Right cardiac atrium (tissue), 5 donors: ENCODE measurements around the gene AFF2. TPM values are rescaled to one million over a fixed set of nuclear protein-coding genes. Genes with fewer than 3 reads are reported as not detected.

ENCODE experiments used
- ATAC-seq, 2 donors: fragments of 200-7000 bp; cut with Tn5 transposase; one replicate each; pipeline versions ENCODE4 v1.8.0 to v1.9.1; 2020; ENCODE audit warnings: moderate library complexity in 2 of 2, mild to moderate bottlenecking in 1 of 2
- DNase-seq, 3 donors: peaks; one replicate each; pipeline ENCODE4 v3.0.0-alpha.2; 2020
- H3K27ac ChIP-seq: one replicate; pipeline ENCODE4 v1.5.1; 2013; ENCODE audit warnings: mild to moderate bottlenecking, low read length, control low read depth, moderate library complexity
- H3K27me3 ChIP-seq: one replicate; pipeline ENCODE4 v1.6.1; 2013; ENCODE audit not compliant: control insufficient read depth, insufficient read depth
- H3K4me1 ChIP-seq: one replicate; pipeline ENCODE4 v1.6.1; 2013; ENCODE audit warnings: low read length; ENCODE audit not compliant: control insufficient read depth, insufficient read depth
- H3K4me3 ChIP-seq: one replicate; pipeline ENCODE4 v1.5.1; 2013; ENCODE audit warnings: low read length, control low read depth
- H3K9me3 ChIP-seq: one replicate; pipeline ENCODE4 v1.6.1; 2013; ENCODE audit warnings: low read length; ENCODE audit not compliant: control insufficient read depth
- WGBS: extraction: QIAGEN DNeasy Blood & Tissue Kit; methylation state at CpG from one replicate; pipeline ENCODE4 v1.1.7; 2013; 5-methylcytosine and 5-hydroxymethylcytosine counted together
- intact Hi-C, 4 donors: fragments of 100-400 bp; cut with DNase I; formaldehyde crosslinking; loops; one replicate each; pipeline versions ENCODE4 v1.11.0 to v1.14.0; 2022 to 2023
- polyA plus RNA-seq: library from polyadenylated mRNA; stranded (reverse); fragments of 200-250 nt; gene quantifications from one replicate; pipeline ENCODE4 v1.2.3, GENCODE V29; 2013
- total RNA-seq, 4 donors: library from RNA; stranded (reverse); fragmentation: NEBNext Ultra II Directional; extraction: Animal tissue kit (Norgen Biotek cat#: 25700); gene quantifications; one replicate each; pipeline ENCODE4 v1.2.1, GENCODE V29; 2021
- donor health status: healthy with polysubstance abuse.
- donor health status: DM: no; HTN: yes; CAD: no.
- donor health status: DM: no; HTN: no; CAD: no.
- donor health status: DM: no; HTN: yes; CAD: no; lungs with severe emphysema.
- donor health status: DM: yes; HTN: yes; CAD: no.

The AFF2 gene
- total and polyA plus RNA-seq, 5 donors = 1.00 to 3.1 (median 2.3) TPM

DNA sequence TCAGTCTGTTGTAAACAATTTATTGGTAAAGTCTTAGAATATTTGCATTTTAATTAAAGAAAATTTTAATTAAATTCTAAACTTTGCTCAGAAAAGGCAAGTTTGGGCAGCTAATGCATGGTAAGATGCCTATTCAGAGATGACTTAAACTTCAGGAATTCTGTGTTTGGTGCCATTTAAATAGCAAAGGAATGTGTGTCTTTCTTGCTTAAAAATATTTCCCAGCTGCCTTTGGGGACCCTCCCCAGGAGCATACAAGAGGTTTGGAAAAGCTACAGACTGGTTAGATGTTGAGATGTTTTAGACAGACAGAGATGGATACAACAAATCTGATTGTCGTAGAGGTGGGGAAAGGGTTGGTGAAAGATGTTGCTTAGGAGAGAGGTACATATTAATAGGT, 36.5 kb downstream of the AFF2 start:
- intact Hi-C loops = no loop called here
- H3K9me3 ChIP-seq = no peaks in the 10 kb centered on the region
- H3K4me1 ChIP-seq = no peaks in the 10 kb centered on the region
- no peak overlapping the region for H3K4me3 ChIP-seq
- no peak for DNase-seq
- ATAC-seq = no peak
- no peaks in the 10 kb centered on the region for H3K27me3 ChIP-seq
- H3K27ac ChIP-seq = no peak overlapping the region
- 95% methylated on average over 1 of the region's 1 CpG for WGBS

DNA sequence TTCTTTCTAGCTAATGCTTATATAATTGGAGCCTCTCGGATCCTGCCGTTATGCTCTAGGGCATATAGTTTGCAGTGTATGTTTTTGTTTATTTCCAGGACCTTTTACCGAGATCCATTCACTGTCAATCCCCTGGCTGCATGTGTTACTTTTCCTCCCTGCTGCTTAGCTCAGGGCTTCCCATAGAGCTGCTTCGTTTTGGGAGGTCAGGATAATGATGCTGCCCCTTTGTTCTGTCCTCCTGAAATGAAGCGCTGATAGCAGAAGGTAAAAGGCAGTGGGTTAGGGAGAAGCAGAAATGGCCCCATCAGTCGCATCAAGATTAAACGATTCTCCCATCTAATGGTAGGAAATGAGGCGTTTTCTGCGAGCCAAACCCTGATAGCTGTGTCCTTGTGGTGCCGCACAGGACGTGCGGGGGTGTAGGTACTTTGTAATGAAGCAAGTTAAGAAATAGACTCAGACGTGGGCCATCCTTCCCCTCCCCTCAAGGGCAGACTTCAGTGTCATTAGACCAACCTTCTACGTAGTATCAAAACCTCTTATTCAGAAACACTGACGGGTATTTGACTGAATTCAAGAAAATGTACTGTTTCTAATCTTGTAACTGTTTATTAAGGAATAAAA, 37.3 kb downstream of the AFF2 start:
- Histone ChIP-seq H3K27me3 (no peaks in the 10 kb centered on the region), H3K4me1 (no peaks in the 10 kb centered on the region), H3K27ac (no peak overlapping the region), H3K4me3 (no peak overlapping the region), H3K9me3 (no peaks in the 10 kb centered on the region)
- 57% methylated on average over 15 of the region's 15 CpGs for WGBS
- no peak for ATAC-seq
- intact Hi-C loops = no loop called here
- DNase-seq = no peak

DNA sequence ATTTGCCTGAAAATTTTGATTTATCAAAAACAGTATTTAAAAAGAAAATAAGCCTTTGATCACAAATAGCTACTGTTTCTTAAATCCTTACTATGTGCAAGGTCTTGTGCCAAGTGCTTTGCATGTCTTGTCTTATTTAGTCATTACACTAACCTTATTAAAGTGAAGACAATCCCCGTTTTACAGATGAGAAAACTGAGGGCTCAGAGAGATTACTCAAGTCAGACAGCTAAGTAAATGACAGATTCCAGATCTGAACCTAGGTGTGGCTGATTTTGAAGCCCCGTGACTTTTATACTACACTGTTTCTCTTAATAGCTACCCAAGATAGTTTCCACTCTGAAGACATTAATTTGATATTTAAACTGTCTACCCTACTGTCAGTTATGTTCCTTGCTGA, 38.2 kb downstream of the AFF2 start:
- intact Hi-C loops = no loop called here
- Histone ChIP-seq H3K27me3 (no peaks in the 10 kb centered on the region), H3K9me3 (no peaks in the 10 kb centered on the region), H3K4me3 (no peak overlapping the region), H3K27ac (no peak overlapping the region), H3K4me1 (no peaks in the 10 kb centered on the region)
- ATAC-seq (no peak), DNase-seq (no peak)
- WGBS = 91% methylated on average over 2 of the region's 2 CpGs

DNA sequence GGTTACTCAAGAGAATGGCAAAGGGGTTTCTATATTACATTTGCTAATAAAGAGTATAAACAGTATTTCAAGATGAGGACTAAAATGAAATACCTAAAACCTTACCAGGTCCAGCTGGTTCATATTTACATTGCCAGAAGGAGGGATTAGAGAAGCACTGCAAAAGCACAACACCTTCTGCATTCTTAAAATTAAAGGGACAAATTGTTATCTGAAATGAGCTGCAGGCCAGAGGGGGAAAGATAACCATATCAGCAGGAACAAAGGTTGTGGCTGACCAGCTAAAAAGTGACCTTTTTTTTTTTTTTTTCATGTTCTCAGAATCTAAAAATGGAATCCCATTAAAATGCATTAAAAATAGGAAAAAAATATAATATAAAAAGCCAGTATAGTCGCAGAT, 39.7 kb downstream of the AFF2 start:
- Histone ChIP-seq H3K27me3 (no peaks in the 10 kb centered on the region), H3K4me1 (no peaks in the 10 kb centered on the region), H3K9me3 (no peaks in the 10 kb centered on the region), H3K4me3 (no peak overlapping the region), H3K27ac (no peak overlapping the region)
- intact Hi-C loops = no loop called here
- 76% methylated on average over 1 of the region's 1 CpG for WGBS
- DNase-seq (no peak), ATAC-seq (no peak)

DNA sequence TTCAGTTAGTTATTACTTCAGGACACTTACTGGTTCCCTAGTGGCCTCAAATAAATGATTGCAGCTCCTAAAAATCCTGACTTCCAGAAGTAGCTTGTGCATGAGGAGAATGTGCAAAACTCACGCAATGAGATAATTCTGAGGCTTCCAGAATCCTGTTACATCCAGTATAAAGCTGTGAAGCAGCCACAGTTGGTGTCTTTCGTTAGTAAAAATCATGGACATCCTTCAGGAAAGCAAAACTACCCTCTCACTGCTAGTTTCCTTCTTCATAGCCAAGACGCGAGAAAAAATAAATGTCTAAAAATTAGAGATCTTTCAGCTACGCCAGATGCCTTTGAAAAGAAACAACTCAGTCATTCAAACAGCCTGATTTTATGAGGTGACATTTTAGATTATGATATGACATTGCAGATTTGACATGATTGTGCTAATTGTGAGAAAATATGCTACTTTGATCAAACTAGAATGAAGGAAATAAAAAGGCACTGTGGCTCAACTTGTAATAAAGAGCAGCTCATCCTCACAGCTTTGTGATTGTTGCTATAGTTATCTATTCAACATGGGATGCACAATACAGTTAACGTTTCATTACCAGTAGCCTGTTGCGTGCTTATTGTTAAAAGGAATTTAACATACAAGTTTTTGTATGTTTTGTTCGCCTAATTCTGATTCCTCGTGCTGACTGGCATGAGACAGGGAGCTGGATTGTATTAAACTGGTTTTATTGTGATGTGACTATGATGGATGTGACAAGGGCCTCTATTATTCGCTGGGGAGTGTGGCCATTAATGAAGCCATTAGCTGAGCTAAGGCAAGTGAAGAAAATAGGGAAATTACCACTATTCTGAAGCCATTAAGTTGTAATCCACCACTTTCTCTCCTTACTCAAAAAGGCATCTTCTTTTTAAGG, 40.5 kb downstream of the AFF2 start:
- Histone ChIP-seq H3K27me3 (no peaks in the 10 kb centered on the region), H3K27ac (no peak overlapping the region), H3K9me3 (no peaks in the 10 kb centered on the region), H3K4me1 (no peaks in the 10 kb centered on the region), H3K4me3 (no peak overlapping the region)
- ATAC-seq (no peak), DNase-seq (no peak)
- intact Hi-C loops = no loop called here
- 85% methylated on average over 10 of the region's 10 CpGs for WGBS

DNA sequence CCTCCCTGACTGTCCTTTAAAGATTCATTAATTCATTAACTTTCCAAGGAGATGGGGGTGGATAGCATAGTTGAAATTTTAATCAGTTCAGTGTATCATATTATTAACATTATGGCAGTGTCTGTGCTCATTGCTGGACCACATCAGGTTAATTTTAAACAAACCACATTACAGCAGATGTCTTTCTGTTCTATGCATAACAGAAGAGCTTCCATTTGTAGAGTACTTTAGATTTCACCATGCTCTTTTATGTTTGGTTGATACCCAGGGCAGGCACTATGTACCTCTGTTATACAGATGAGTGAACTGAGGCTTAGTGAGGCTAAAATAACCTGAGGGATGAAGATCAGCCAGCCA, 41.1 kb downstream of the AFF2 start:
- H3K27me3 ChIP-seq = no peaks in the 10 kb centered on the region
- ATAC-seq = no peak
- no peaks in the 10 kb centered on the region for H3K9me3 ChIP-seq
- no peak overlapping the region for H3K27ac ChIP-seq
- no peaks in the 10 kb centered on the region for H3K4me1 ChIP-seq
- intact Hi-C loops = no loop called here
- H3K4me3 ChIP-seq = no peak overlapping the region
- DNase-seq = no peak

DNA sequence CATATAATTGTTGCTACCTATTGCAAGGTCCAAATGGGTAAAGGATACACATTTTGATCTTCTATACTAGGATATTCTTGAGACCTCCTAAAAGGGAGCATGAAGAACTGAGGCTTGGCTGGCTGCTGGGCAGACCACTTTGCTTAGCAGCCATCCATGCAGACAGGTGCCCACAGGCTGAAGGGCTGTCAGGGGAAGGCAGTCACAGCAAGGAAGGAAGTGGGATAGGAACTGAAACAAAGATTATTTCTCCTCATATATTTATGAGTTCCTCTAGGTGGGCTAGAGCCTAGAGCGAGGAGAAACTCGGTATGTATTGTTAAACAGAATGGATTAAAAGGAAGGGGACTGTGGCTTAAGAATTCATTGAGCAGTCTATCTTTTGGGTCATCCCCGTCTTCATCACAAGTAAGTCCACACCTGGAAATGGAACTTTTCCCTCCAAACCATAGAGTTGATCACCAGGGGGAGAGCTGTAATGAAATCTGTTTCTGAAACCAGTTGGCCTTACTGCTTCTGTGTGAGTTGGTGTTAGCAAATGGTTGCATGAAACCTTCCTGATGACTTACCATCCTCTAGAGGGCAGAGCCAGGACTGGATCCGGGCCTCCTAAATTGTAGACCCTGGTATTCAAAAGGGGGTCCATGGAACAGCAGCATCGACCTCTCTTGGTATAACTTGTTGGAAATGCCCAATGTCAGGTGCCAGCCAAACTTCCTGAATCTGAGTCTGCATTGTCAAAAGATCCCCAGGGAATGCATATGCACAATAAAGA, 42.3 kb downstream of the AFF2 start:
- Histone ChIP-seq H3K4me3 (no peak overlapping the region), H3K4me1 (no peaks in the 10 kb centered on the region), H3K27me3 (no peaks in the 10 kb centered on the region), H3K27ac (no peak overlapping the region), H3K9me3 (no peaks in the 10 kb centered on the region)
- no peak for DNase-seq
- intact Hi-C loops = no loop called here
- ATAC-seq = no peak
- 86% methylated on average over 5 of the region's 5 CpGs for WGBS

DNA sequence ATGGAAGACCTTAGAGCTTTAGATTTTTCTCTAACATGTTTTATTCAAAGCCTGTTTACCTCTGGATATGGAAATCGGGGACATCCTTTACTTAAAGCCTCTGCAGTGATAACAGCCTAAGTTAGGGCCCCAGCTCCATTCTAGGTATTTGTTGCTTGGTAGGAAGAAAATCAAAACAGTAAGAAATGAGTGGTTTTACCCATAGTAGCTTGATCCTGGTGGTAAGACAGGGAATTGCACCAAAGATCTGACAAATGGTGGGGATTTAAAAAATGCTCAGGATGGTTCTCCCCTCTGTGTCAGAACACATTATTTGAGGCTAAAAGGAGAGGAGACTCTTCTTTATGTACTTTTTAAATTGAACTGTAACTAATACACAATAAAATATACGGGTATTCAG, 52.4 kb downstream of the AFF2 start:
- Histone ChIP-seq H3K27ac (no peak overlapping the region), H3K27me3 (no peaks in the 10 kb centered on the region), H3K4me1 (no peaks in the 10 kb centered on the region), H3K4me3 (no peak overlapping the region), H3K9me3 (no peaks in the 10 kb centered on the region)
- 89% methylated on average over 2 of the region's 2 CpGs for WGBS
- DNase-seq (no peak), ATAC-seq (no peak)
- intact Hi-C loops = no loop called here

DNA sequence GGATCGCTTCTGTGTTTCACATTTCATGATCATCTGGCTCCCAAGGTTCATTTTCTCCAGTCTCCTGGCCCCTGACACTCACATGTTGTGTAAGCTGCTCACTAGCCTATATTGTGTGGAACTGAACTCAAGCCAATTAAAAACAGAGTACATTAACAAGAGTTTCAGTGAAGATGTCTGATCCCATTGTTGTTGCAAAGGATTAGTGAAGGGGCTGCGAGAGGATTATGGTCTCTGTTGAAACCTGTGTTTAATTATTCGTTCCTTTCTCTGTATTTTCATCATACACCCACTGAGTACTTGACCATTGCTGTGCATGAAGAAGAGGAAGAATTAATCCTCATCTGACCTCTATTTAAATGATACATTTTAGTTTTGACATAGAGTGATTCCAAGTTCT, 54.7 kb downstream of the AFF2 start:
- DNase-seq (no peak), ATAC-seq (no peak)
- no peak overlapping the region for H3K27ac ChIP-seq
- H3K4me1 ChIP-seq = no peaks in the 10 kb centered on the region
- no peaks in the 10 kb centered on the region for H3K27me3 ChIP-seq
- WGBS = 91% methylated on average over 3 of the region's 3 CpGs
- intact Hi-C loops = no loop called here
- no peaks in the 10 kb centered on the region for H3K9me3 ChIP-seq
- no peak overlapping the region for H3K4me3 ChIP-seq

DNA sequence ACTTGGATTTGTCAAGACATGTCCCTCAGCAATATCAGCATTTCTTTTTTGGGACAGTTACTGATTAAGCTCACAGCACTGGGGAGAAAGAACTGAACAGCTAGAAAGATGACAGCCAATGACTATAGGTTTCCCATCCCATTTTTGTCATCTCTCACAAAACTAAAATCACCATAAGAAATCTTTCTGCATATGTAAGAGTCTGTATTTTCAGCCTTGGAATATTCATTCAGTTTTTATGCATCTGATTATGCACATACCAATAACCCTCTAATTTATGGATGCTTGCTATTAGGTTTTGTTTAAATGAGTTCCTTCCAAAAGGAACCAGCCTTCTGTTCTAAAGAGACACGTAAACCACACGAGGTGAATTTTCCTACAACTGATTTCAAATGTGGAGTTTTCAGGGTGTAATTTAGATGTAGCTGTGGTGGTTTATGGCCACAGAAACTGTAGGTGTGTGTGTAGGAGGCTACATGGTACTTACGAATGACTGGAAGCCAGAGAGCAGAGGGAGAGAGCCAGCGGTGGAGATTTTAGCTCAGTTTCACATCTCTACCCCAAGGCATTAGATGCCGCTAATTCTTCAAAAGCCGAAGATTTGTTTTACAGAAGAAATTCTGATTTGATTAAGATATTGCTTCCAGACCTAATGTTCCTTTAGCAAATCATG, 55.3 kb downstream of the AFF2 start:
- no peak overlapping the region for H3K4me3 ChIP-seq
- no peak overlapping the region for H3K27ac ChIP-seq
- intact Hi-C loops = no loop called here
- WGBS = 87% methylated on average over 6 of the region's 6 CpGs
- DNase-seq (no peak), ATAC-seq (no peak)
- no peaks in the 10 kb centered on the region for H3K4me1 ChIP-seq
- no peaks in the 10 kb centered on the region for H3K9me3 ChIP-seq
- H3K27me3 ChIP-seq = no peaks in the 10 kb centered on the region

DNA sequence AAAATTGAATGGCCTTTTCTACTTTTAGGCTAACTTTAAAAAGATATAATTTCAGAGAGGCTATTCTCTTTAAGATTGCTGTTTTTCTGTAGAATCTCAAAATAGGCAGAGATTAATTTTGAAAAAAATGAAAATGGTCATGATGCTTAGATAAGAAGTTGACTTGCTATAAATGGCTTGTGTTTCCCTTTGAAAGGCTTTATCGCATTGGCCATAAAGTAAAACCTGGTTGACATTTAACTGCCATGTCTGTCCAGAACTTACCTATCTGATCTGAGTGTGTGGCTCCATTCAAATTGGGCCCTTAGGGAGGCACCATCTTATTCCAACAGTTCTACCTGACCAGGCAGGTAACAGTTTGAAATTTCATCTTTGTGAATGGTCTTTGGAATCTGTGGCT, 56.1 kb downstream of the AFF2 start:
- Histone ChIP-seq H3K27ac (no peak overlapping the region), H3K27me3 (no peaks in the 10 kb centered on the region), H3K4me3 (no peak overlapping the region), H3K4me1 (no peaks in the 10 kb centered on the region), H3K9me3 (no peaks in the 10 kb centered on the region)
- WGBS = 86% methylated on average over 1 of the region's 1 CpG
- DNase-seq = no peak
- intact Hi-C loops = no loop called here
- ATAC-seq = no peak
